Right lobe of liver (tissue), 6 donors: ENCODE data around the gene UBQLN2. TPM values are rescaled to one million over a fixed set of nuclear protein-coding genes. Genes with fewer than 3 reads are reported as not detected.
A peak's percentile ranks its signal among the peaks of the same experiment; 100 is the strongest.

ENCODE experiments used
- ATAC-seq, 4 donors: fragments of 200-7000 bp; cut with Tn5 transposase; one replicate each; pipeline ENCODE4 v1.9.1; 2020; ENCODE audit warnings: mild to moderate bottlenecking in 4 of 4, moderate library complexity in 4 of 4
- DNase-seq, 3 donors: peaks; one replicate each; pipeline ENCODE4 v3.0.0-alpha.2; 2020
- H3K27ac ChIP-seq, 3 donors: fragments of 200-600 bp; one replicate each; pipeline ENCODE4 v1.8.0; 2022
- H3K27me3 ChIP-seq, 2 donors: fragments of 200-600 bp; one replicate each; pipeline ENCODE4 v1.8.0; 2022
- H3K36me3 ChIP-seq, 4 donors: fragments of 200-600 bp; sonication (generic) in 1 of 4; one replicate each; pipeline versions ENCODE4 v1.5.1 to v1.8.0; 2017 to 2022; ENCODE audit warnings: control low read depth in 1 of 4
- H3K4me1 ChIP-seq, 4 donors: fragments of 200-600 bp; sonication (generic) in 1 of 4; one replicate each; pipeline versions ENCODE4 v1.5.1 to v1.8.0; 2017 to 2022; ENCODE audit warnings: control low read depth in 1 of 4
- H3K4me3 ChIP-seq, 3 donors: fragments of 200-600 bp; one replicate each; pipeline ENCODE4 v1.8.0; 2022
- H3K9me3 ChIP-seq, 4 donors: fragments of 200-600 bp; sonication (generic) in 1 of 4; one replicate each; pipeline versions ENCODE4 v1.5.1 to v1.8.0; 2017 to 2022; ENCODE audit warnings: control low read depth in 1 of 4
- CTCF ChIP-seq, 4 donors: fragments of 200-600 bp in 3 of 4; fragments of 450-650 bp in 1 of 4; IDR thresholded peaks; one replicate each; pipeline versions ENCODE4 v1.5.1 to v1.8.0; 2016 to 2022; ENCODE audit warnings: antibody characterized with exemption in 4 of 4, mild to moderate bottlenecking in 2 of 4
- POLR2A ChIP-seq: fragments of 450-650 bp; IDR thresholded peaks from one replicate; pipeline ENCODE4 v1.6.1; 2017; ENCODE audit warnings: antibody characterized with exemption, mild to moderate bottlenecking
- WGBS: methylation state at CpG from one replicate; pipeline ENCODE4 v1.1.6; 2018; ENCODE audit warnings: low coverage, low lambda C conversion rate; ENCODE audit not compliant: insufficient coverage; ENCODE audit errors: missing lambda C conversion rate; 5-methylcytosine and 5-hydroxymethylcytosine counted together
- intact Hi-C, 2 donors: fragments of 100-400 bp; cut with DNase I; formaldehyde crosslinking; loops; one replicate each; pipeline versions ENCODE4 v1.11.2 to v1.14.1; 2022
- total RNA-seq, 6 experiments: library from RNA; depleted of rRNA in 2 of 6; stranded (reverse); fragments of >200 nt in 2 of 6; fragmentation: NEBNext Ultra II Directional in 3 of 6; extraction: Animal tissue kit (Norgen Biotek cat#: 25700) in 3 of 6; gene quantifications; one replicate each; pipeline versions ENCODE4 v1.1.0 to v1.2.4, GENCODE V29; 2016 to 2023
- donor health status: DM: no; HTN: yes; CAD: no.
- donor health status: DM: no; HTN: no; CAD: no.
- donor health status: DM: no; HTN: no; CAD: no.
- donor health status: DM: no; HTN: yes; CAD: no.
- donor health status: DM: no; HTN: yes; CAD: no.

Gene UBQLN2
- total RNA-seq, 6 experiments from 2014 or later = 11.9 to 17.7 (median 13.6) TPM

- no peak overlapping the region for H3K4me3 ChIP-seq
- H3K27ac ChIP-seq = no peak overlapping the region
- no peaks in the 10 kb centered on the region for H3K9me3 ChIP-seq
- H3K36me3 ChIP-seq = no peaks in the 10 kb centered on the region
- TF ChIP-seq POLR2A = no peak
- TF ChIP-seq CTCF (IDR thresholded peaks at IDR 0.05) = no peak
- H3K27me3 ChIP-seq = no peaks in the 10 kb centered on the region
- peaks cover 0 to 10% (median 0%) of the 10 kb centered on the region in 4 donors for H3K4me1 ChIP-seq
- WGBS = 61% methylated on average over 6 of the region's 6 CpGs
- ATAC-seq (peak in 2 of 4 donors; percentile 21 to 46), DNase-seq (no peak)
- intact Hi-C loops = no loop called here
Measured at GRCh38 chrX:56569378-56570057, 6.1 kb downstream of the UBQLN2 start.

- 50% methylated on average over 4 of the region's 4 CpGs for WGBS
- no peak overlapping the region for H3K4me3 ChIP-seq
- no peak for ATAC-seq
- no peak overlapping the region for H3K27ac ChIP-seq
- H3K36me3 ChIP-seq = no peaks in the 10 kb centered on the region
- no peak for DNase-seq
- H3K9me3 ChIP-seq = no peaks in the 10 kb centered on the region
- intact Hi-C loops = no loop called here
- H3K27me3 ChIP-seq = no peaks in the 10 kb centered on the region
- no peak for TF ChIP-seq POLR2A
- TF ChIP-seq CTCF (IDR thresholded peaks at IDR 0.05) = no peak
- peaks cover 0 to 3% (median 0%) of the 10 kb centered on the region in 4 donors for H3K4me1 ChIP-seq
Measured at GRCh38 chrX:56572975-56573374, 9.5 kb downstream of the UBQLN2 start.

GRCh38 chrX:56574861-56575260 lies 11.4 kb downstream of the UBQLN2 start:
- Histone ChIP-seq H3K27me3 (no peaks in the 10 kb centered on the region), H3K36me3 (no peaks in the 10 kb centered on the region), H3K27ac (no peak overlapping the region), H3K9me3 (no peaks in the 10 kb centered on the region), H3K4me1 (no peaks in the 10 kb centered on the region), H3K4me3 (no peak overlapping the region)
- DNase-seq (no peak), ATAC-seq (no peak)
- intact Hi-C loops = no loop called here
- 72% methylated on average over 3 of the region's 3 CpGs for WGBS
- TF ChIP-seq CTCF (IDR thresholded peaks at IDR 0.05) (no peak), POLR2A (no peak)

- 68% methylated on average over 2 of the region's 2 CpGs for WGBS
- TF ChIP-seq POLR2A (no peak), CTCF (IDR thresholded peaks at IDR 0.05) (no peak)
- no peak overlapping the region for H3K27ac ChIP-seq
Measured at GRCh38 chrX:56576721-56577120, 13.3 kb downstream of the UBQLN2 start.

More at GRCh38 chrX:56576721-56577120, 13.3 kb downstream of the UBQLN2 start:
- ATAC-seq (no peak), DNase-seq (no peak)
- Histone ChIP-seq H3K27me3 (no peaks in the 10 kb centered on the region), H3K36me3 (no peaks in the 10 kb centered on the region), H3K4me1 (no peaks in the 10 kb centered on the region), H3K4me3 (no peak overlapping the region), H3K9me3 (no peaks in the 10 kb centered on the region)
- intact Hi-C loops = no loop called here
